PC-9 (cell line): Measurements from ENCODE around the gene PLAGL1.

ENCODE experiments used
- CTCF ChIP-seq: fragments of 200-600 bp; sonication (generic); conservative IDR thresholded peaks from 2 replicates; pipeline ENCODE4 v1.6.1; 2017; ENCODE audit warnings: mixed run types, antibody characterized with exemption, mild to moderate bottlenecking, moderate library complexity
- EZH2 ChIP-seq: fragments of 200-600 bp; sonication (generic); IDR thresholded peaks from 2 replicates; pipeline ENCODE4 v1.8.0; 2017; ENCODE audit warnings: antibody characterized with exemption, low read depth

GRCh38 chr6:143964674-143965081, 43.4 kb downstream of the PLAGL1 start:
- TF ChIP-seq CTCF (no peak), EZH2 (no peak)
